ENCODE measurements around the gene TRIM66. TPM values are rescaled to one million over a fixed set of nuclear protein-coding genes. Genes with fewer than 3 reads are reported as not detected.

TRIM66 gene
- total RNA-seq, 4 donors from 2014 or later: 11.7 to 19.7 (median 14.3) TPM

GRCh38 chr11:8642196-8642841 lies 40.1 kb downstream of the TRIM66 start:
- H3K4me1 ChIP-seq: no peaks in the 10 kb centered on the region
- TF ChIP-seq CTCF (IDR thresholded peaks at IDR 0.05): no peak
- no peak for TF ChIP-seq POLR2A (IDR thresholded peaks at IDR 0.05)
- no peak for TF ChIP-seq POLR2AphosphoS5 (IDR thresholded peaks at IDR 0.05)
- no peak for TF ChIP-seq EP300 (IDR thresholded peaks at IDR 0.05; ENCODE audit: low read depth)
- no peak for DNase-seq
- 65 to 68% methylated on average over 5 of the region's 5 CpGs for WGBS, 2 donors (ENCODE audit: low coverage in 1 of 2)
- in situ Hi-C loops (cut with MboI; ENCODE audit: low pct_ligation_motif_present in 1 of 4, low pct_unique_long_range_greater_than_20kb in 1 of 4, low sequenced_read_pairs in 3 of 4): no loop called here
- H3K36me3 ChIP-seq: peaks cover 0 to 32% (median 0%) of the 10 kb centered on the region in 4 donors
- no peaks in the 10 kb centered on the region for H3K9me3 ChIP-seq
- intact Hi-C loops (cut with DNase I; ENCODE audit: low total_unique reads): no loop called here
- no peak overlapping the region for H3K27ac ChIP-seq
- no peaks in the 10 kb centered on the region for H3K27me3 ChIP-seq
- no peak overlapping the region for H3K4me3 ChIP-seq

GRCh38 chr11:8641332-8641731 lies 41.1 kb downstream of the TRIM66 start:
- DNase-seq: no peak
- intact Hi-C loops (cut with DNase I; ENCODE audit: low total_unique reads): no loop called here
- no peaks in the 10 kb centered on the region for H3K27me3 ChIP-seq
- 78 to 93% methylated on average over 2 of the region's 2 CpGs for WGBS, 2 donors (ENCODE audit: low coverage in 1 of 2)
- no peak overlapping the region for H3K4me3 ChIP-seq
- H3K36me3 ChIP-seq: peaks cover 0 to 37% (median 0%) of the 10 kb centered on the region in 4 donors
- no peak overlapping the region for H3K27ac ChIP-seq
- no peaks in the 10 kb centered on the region for H3K4me1 ChIP-seq
- H3K9me3 ChIP-seq: no peaks in the 10 kb centered on the region
- in situ Hi-C loops (cut with MboI; ENCODE audit: low pct_ligation_motif_present in 1 of 4, low pct_unique_long_range_greater_than_20kb in 1 of 4, low sequenced_read_pairs in 3 of 4): no loop called here
- TF ChIP-seq EP300 (IDR thresholded peaks at IDR 0.05; ENCODE audit: low read depth) (no peak), POLR2AphosphoS5 (IDR thresholded peaks at IDR 0.05) (no peak), POLR2A (IDR thresholded peaks at IDR 0.05) (no peak), CTCF (IDR thresholded peaks at IDR 0.05) (no peak)

GRCh38 chr11:8640267-8640906 lies 42.1 kb downstream of the TRIM66 start:
- no peak overlapping the region for H3K4me3 ChIP-seq
- intact Hi-C loops (cut with DNase I; ENCODE audit: low total_unique reads): no loop called here
- no peak for TF ChIP-seq CTCF (IDR thresholded peaks at IDR 0.05)
- TF ChIP-seq POLR2AphosphoS5 (IDR thresholded peaks at IDR 0.05): no peak
- TF ChIP-seq POLR2A (IDR thresholded peaks at IDR 0.05): no peak
- TF ChIP-seq EP300 (IDR thresholded peaks at IDR 0.05; ENCODE audit: low read depth): no peak
- in situ Hi-C loops (cut with MboI; ENCODE audit: low pct_ligation_motif_present in 1 of 4, low pct_unique_long_range_greater_than_20kb in 1 of 4, low sequenced_read_pairs in 3 of 4): no loop called here
- no peak overlapping the region for H3K27ac ChIP-seq
- H3K9me3 ChIP-seq: no peaks in the 10 kb centered on the region
- DNase-seq: no peak
- H3K27me3 ChIP-seq: no peaks in the 10 kb centered on the region
- no peaks in the 10 kb centered on the region for H3K4me1 ChIP-seq
- peaks cover 0 to 37% (median 2%) of the 10 kb centered on the region in 4 donors for H3K36me3 ChIP-seq
- 62% methylated on average over 5 of the region's 5 CpGs; no CpG with 5 or more reads in 1 of the 2 donors for WGBS, 2 donors (ENCODE audit: low coverage in 1 of 2)

GRCh38 chr11:8639655-8640054 lies 42.8 kb downstream of the TRIM66 start:
- no peak for TF ChIP-seq CTCF (IDR thresholded peaks at IDR 0.05)
- no peak for TF ChIP-seq POLR2A (IDR thresholded peaks at IDR 0.05)
- TF ChIP-seq EP300 (IDR thresholded peaks at IDR 0.05; ENCODE audit: low read depth): no peak
- no peak for TF ChIP-seq POLR2AphosphoS5 (IDR thresholded peaks at IDR 0.05)
- Histone ChIP-seq H3K9me3 (no peaks in the 10 kb centered on the region), H3K4me1 (no peaks in the 10 kb centered on the region), H3K36me3 (peaks cover 0 to 34% (median 3%) of the 10 kb centered on the region in 4 donors), H3K27ac (no peak overlapping the region), H3K4me3 (no peak overlapping the region), H3K27me3 (no peaks in the 10 kb centered on the region)
- no peak for DNase-seq
- intact Hi-C loops (cut with DNase I; ENCODE audit: low total_unique reads): no loop called here
- 94% methylated on average over 2 of the region's 3 CpGs; no CpG with 5 or more reads in 1 of the 2 donors for WGBS, 2 donors (ENCODE audit: low coverage in 1 of 2)
- in situ Hi-C loops (cut with MboI; ENCODE audit: low pct_ligation_motif_present in 1 of 4, low pct_unique_long_range_greater_than_20kb in 1 of 4, low sequenced_read_pairs in 3 of 4): no loop called here
